ENCODE measurements around the gene CLEC7A.

CLEC7A gene

DNA sequence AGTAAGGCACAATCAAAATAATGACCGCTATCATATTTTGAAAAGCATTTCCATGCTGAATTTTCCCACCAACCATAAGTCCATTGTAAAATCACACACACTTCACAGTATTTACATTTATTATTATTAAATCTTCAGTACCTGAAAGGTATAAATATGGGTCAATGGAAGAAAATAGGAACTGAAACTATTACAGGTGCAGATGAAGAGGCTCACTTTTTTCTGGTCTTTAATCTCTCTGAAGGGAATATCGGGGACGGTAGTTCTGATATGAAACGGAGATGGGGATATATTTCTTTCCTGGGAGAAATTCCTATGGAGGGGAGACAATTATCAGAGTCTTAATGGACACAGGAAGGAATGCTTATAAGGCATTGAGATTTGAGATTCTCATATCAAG is 59.6 kb downstream of the CLEC7A start:
- H3K36me3 ChIP-seq (ENCODE audit: insufficient read depth, low read length) = no peaks in the 10 kb centered on the region
- no peak overlapping the region for H3K4me3 ChIP-seq (ENCODE audit: low read length)
- no peak overlapping the region for H2AFZ ChIP-seq (ENCODE audit: low read depth, low read length)
- no peaks in the 10 kb centered on the region for H3K27me3 ChIP-seq (ENCODE audit: insufficient read depth, low read length)
- no peaks in the 10 kb centered on the region for H3K4me1 ChIP-seq (ENCODE audit: insufficient read depth, low read length)
- no peaks in the 10 kb centered on the region for H3K9me3 ChIP-seq (ENCODE audit: low read length)

GRCh38 chr12:10069976-10070375 is 60.0 kb downstream of the CLEC7A start:
- no peaks in the 10 kb centered on the region for H3K27me3 ChIP-seq (ENCODE audit: insufficient read depth, low read length)
- no peak overlapping the region for H2AFZ ChIP-seq (ENCODE audit: low read depth, low read length)
- H3K4me3 ChIP-seq (ENCODE audit: low read length) = no peak overlapping the region
- H3K9me3 ChIP-seq (ENCODE audit: low read length) = no peaks in the 10 kb centered on the region
- H3K36me3 ChIP-seq (ENCODE audit: insufficient read depth, low read length) = no peaks in the 10 kb centered on the region
- H3K4me1 ChIP-seq (ENCODE audit: insufficient read depth, low read length) = no peaks in the 10 kb centered on the region

GRCh38 chr12:10069099-10069498 is 60.9 kb downstream of the CLEC7A start:
- no peak overlapping the region for H3K4me3 ChIP-seq (ENCODE audit: low read length)

GRCh38 chr12:10068644-10069043 is 61.4 kb downstream of the CLEC7A start:
- H3K9me3 ChIP-seq (ENCODE audit: low read length) = no peaks in the 10 kb centered on the region
- no peak overlapping the region for H2AFZ ChIP-seq (ENCODE audit: low read depth, low read length)
- no peak overlapping the region for H3K4me3 ChIP-seq (ENCODE audit: low read length)
- H3K27me3 ChIP-seq (ENCODE audit: insufficient read depth, low read length) = no peaks in the 10 kb centered on the region
- no peaks in the 10 kb centered on the region for H3K4me1 ChIP-seq (ENCODE audit: insufficient read depth, low read length)
- H3K36me3 ChIP-seq (ENCODE audit: insufficient read depth, low read length) = no peaks in the 10 kb centered on the region

More at GRCh38 chr12:10069099-10069498, 60.9 kb downstream of the CLEC7A start:
- no peaks in the 10 kb centered on the region for H3K36me3 ChIP-seq (ENCODE audit: insufficient read depth, low read length)
- H3K9me3 ChIP-seq (ENCODE audit: low read length) = no peaks in the 10 kb centered on the region
- H3K4me1 ChIP-seq (ENCODE audit: insufficient read depth, low read length) = no peaks in the 10 kb centered on the region
- no peaks in the 10 kb centered on the region for H3K27me3 ChIP-seq (ENCODE audit: insufficient read depth, low read length)
- H2AFZ ChIP-seq (ENCODE audit: low read depth, low read length) = no peak overlapping the region

- H3K4me1 ChIP-seq (ENCODE audit: insufficient read depth, low read length) = no peaks in the 10 kb centered on the region
- H3K27me3 ChIP-seq (ENCODE audit: insufficient read depth, low read length) = no peaks in the 10 kb centered on the region
- no peaks in the 10 kb centered on the region for H3K36me3 ChIP-seq (ENCODE audit: insufficient read depth, low read length)
- no peaks in the 10 kb centered on the region for H3K9me3 ChIP-seq (ENCODE audit: low read length)
- H3K4me3 ChIP-seq (ENCODE audit: low read length) = no peak overlapping the region
- H2AFZ ChIP-seq (ENCODE audit: low read depth, low read length) = no peak overlapping the region
These were observed 62.1 kb downstream of the CLEC7A start for GRCh38 chr12:10067942-10068341.

GRCh38 chr12:10067264-10067663 is 62.7 kb downstream of the CLEC7A start:
- H3K9me3 ChIP-seq (ENCODE audit: low read length) = no peaks in the 10 kb centered on the region
- no peaks in the 10 kb centered on the region for H3K4me1 ChIP-seq (ENCODE audit: insufficient read depth, low read length)
- no peaks in the 10 kb centered on the region for H3K27me3 ChIP-seq (ENCODE audit: insufficient read depth, low read length)
- H2AFZ ChIP-seq (ENCODE audit: low read depth, low read length) = no peak overlapping the region
- no peaks in the 10 kb centered on the region for H3K36me3 ChIP-seq (ENCODE audit: insufficient read depth, low read length)
- H3K4me3 ChIP-seq (ENCODE audit: low read length) = no peak overlapping the region
